Trophoblast cell (in vitro differentiated cells and primary cell): ENCODE results near the gene IPO13.

Experiments used
- DNase-seq, 2 donors: peaks; one replicate each; pipeline ENCODE4 v3.0.0-alpha.2; 2016
- H2AFZ ChIP-seq: 2 replicates; pipeline ENCODE4 v1.6.1; 2013; ENCODE audit warnings: low read length, moderate library complexity, mild to moderate bottlenecking; ENCODE audit not compliant: insufficient read depth, poor library complexity
- H2AK5ac ChIP-seq: 2 replicates; pipeline ENCODE4 v1.6.1; 2013; ENCODE audit warnings: mild to moderate bottlenecking, low read length
- H2BK120ac ChIP-seq: 2 replicates; pipeline ENCODE4 v1.6.1; 2013; ENCODE audit warnings: low read length, mild to moderate bottlenecking, moderate library complexity; ENCODE audit not compliant: insufficient read depth, poor library complexity
- H2BK12ac ChIP-seq: 2 replicates; pipeline ENCODE4 v1.6.1; 2013; ENCODE audit warnings: mild to moderate bottlenecking, low read length, moderate library complexity
- H2BK5ac ChIP-seq: 2 replicates; pipeline ENCODE4 v1.6.1; 2013; ENCODE audit warnings: low read length, low read depth, moderate library complexity, mild to moderate bottlenecking; ENCODE audit not compliant: poor library complexity
- H3K14ac ChIP-seq: 2 replicates; pipeline ENCODE4 v1.6.1; 2013; ENCODE audit warnings: mild to moderate bottlenecking, low read length
- H3K18ac ChIP-seq: 2 replicates; pipeline ENCODE4 v1.6.1; 2013; ENCODE audit warnings: mild to moderate bottlenecking, low read length
- H3K23ac ChIP-seq: 2 replicates; pipeline ENCODE4 v1.6.1; 2013; ENCODE audit warnings: low read length
- H3K27ac ChIP-seq: 2 replicates; pipeline ENCODE4 v1.5.1; 2013; ENCODE audit warnings: low read depth, mild to moderate bottlenecking, inconsistent platforms, low read length, moderate library complexity
- H3K27me3 ChIP-seq: 2 replicates; pipeline ENCODE4 v1.6.1; 2013; ENCODE audit warnings: inconsistent platforms, mild to moderate bottlenecking, low read length, moderate library complexity; ENCODE audit not compliant: insufficient read depth
- H3K36me3 ChIP-seq, 2 experiments: 1 replicate in 1 of 2; 2 replicates in 1 of 2; pipeline ENCODE4 v1.6.1; 2013; ENCODE audit warnings: low read length in 2 of 2, mild to moderate bottlenecking in 2 of 2, moderate library complexity in 1 of 2; ENCODE audit not compliant: insufficient read depth in 2 of 2, control insufficient read depth in 1 of 2
- H3K4ac ChIP-seq: 2 replicates; pipeline ENCODE4 v1.6.1; 2013; ENCODE audit warnings: low read depth, mild to moderate bottlenecking, low read length, moderate library complexity
- H3K4me1 ChIP-seq, 2 experiments: 1 replicate in 1 of 2; 2 replicates in 1 of 2; pipeline ENCODE4 v1.6.1; 2013; ENCODE audit warnings: low read length in 2 of 2, mild to moderate bottlenecking in 2 of 2, moderate library complexity in 1 of 2; ENCODE audit not compliant: insufficient read depth in 2 of 2, control insufficient read depth in 1 of 2
- H3K4me2 ChIP-seq: 2 replicates; pipeline ENCODE4 v1.6.1; 2013; ENCODE audit warnings: inconsistent platforms, mild to moderate bottlenecking, low read length, moderate library complexity
- H3K4me3 ChIP-seq: 2 replicates; pipeline ENCODE4 v1.5.1; 2013; ENCODE audit warnings: mild to moderate bottlenecking, low read depth, low read length, inconsistent platforms
- H3K79me1 ChIP-seq: one replicate; pipeline ENCODE4 v1.6.1; 2013; ENCODE audit warnings: low read length
- H3K79me2 ChIP-seq: 2 replicates; pipeline ENCODE4 v1.6.1; 2013; ENCODE audit warnings: low read length, mild to moderate bottlenecking; ENCODE audit not compliant: control insufficient read depth, insufficient read depth, poor library complexity
- H3K9ac ChIP-seq: 2 replicates; pipeline ENCODE4 v1.6.1; 2013; ENCODE audit warnings: mild to moderate bottlenecking, low read length
- H3K9me3 ChIP-seq: 2 replicates; pipeline ENCODE4 v1.6.1; 2013; ENCODE audit warnings: low read depth, mild to moderate bottlenecking, control low read depth, inconsistent platforms, low read length; ENCODE audit not compliant: insufficient read depth
- H4K12ac ChIP-seq: 2 replicates; pipeline ENCODE4 v1.6.1; 2013; ENCODE audit warnings: low read depth, mild to moderate bottlenecking, low read length, moderate library complexity
- H4K8ac ChIP-seq: 2 replicates; pipeline ENCODE4 v1.6.1; 2013; ENCODE audit warnings: low read depth, mild to moderate bottlenecking, low read length, moderate library complexity
- H4K91ac ChIP-seq: one replicate; pipeline ENCODE4 v1.6.1; 2013; ENCODE audit warnings: low read depth, mild to moderate bottlenecking, low read length, moderate library complexity
- WGBS: extraction: QIAGEN DNeasy Blood & Tissue Kit; methylation state at CpG from one replicate; pipeline ENCODE4 v1.1.7; 2013; ENCODE audit warnings: missing lambda C conversion rate; ENCODE audit not compliant: insufficient read length, insufficient coverage; ENCODE audit errors: extremely low coverage; 5-methylcytosine and 5-hydroxymethylcytosine counted together

IPO13 gene

DNA sequence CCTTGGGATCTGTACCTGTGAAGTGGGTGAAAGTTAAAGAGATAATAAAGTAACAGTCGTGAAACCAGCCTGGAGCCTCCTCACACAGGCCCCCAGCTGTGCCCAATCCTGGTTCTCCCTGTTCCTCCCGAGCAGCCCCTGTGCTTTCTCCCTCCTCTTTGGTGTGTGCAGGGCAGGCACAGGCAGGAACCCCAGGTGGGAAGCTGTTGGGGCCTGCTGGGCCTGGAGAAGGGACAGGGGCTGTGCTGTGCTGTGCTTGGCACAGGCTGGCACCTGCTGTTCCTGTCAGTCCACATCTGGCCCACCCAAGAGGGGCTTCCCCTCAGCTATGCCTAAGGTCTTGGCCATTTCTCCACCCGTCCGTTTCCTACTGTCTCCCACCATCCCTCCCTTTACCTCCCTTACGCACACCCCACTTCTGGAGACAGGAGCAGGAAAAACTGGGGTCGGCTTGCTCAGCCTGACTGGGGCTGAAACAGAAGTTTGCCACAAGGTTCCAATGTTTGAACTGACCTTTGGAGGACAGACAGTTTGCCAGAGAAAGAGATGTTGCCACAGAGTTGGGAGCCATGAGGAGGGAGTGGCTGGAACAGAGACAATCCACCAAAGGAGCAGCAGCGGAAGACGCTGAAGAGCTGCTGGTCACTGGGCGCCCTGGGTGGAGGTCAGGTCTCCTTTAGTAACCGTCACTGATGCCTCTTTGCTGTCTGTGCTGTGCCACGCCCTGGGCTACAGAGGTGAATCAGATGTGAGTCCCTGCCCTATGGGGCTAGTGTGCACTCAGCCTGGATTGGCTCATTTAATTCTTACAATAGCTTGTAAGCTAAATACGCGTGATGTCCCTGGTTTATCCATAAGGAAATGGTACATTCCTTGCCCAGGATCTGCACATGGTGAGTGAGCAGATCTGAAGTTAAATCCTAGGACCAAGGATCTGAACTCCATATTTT lies 31.9 kb upstream of the IPO13 start:
- WGBS, result no CpG with 5 or more reads among the region's 13 CpGs
- H2BK5ac ChIP-seq, result no peak overlapping the region
- no peaks in the 10 kb centered on the region for H3K36me3 ChIP-seq
- H2AK5ac ChIP-seq, result no peak overlapping the region
- no peak overlapping the region for H3K18ac ChIP-seq
- DNase-seq, result no peak
- no peak overlapping the region for H2BK12ac ChIP-seq
- H4K8ac ChIP-seq, result no peak overlapping the region
- H2AFZ ChIP-seq, result no peak overlapping the region
- H3K27ac ChIP-seq, result no peak overlapping the region
- H3K14ac ChIP-seq, result no peak overlapping the region
- H3K4me3 ChIP-seq, result no peak overlapping the region
- no peaks in the 10 kb centered on the region for H3K79me2 ChIP-seq
- H4K12ac ChIP-seq, result no peak overlapping the region
- H3K27me3 ChIP-seq, result no peaks in the 10 kb centered on the region
- H3K4ac ChIP-seq, result no peak overlapping the region
- H3K9ac ChIP-seq, result no peak overlapping the region
- H3K9me3 ChIP-seq, result no peaks in the 10 kb centered on the region
- no peak overlapping the region for H4K91ac ChIP-seq
- no peak overlapping the region for H3K23ac ChIP-seq
- H3K4me1 ChIP-seq, result peaks cover 0 to 5% of the 10 kb centered on the region in 2 experiments
- H3K79me1 ChIP-seq, result no peaks in the 10 kb centered on the region
- H3K4me2 ChIP-seq, result no peak overlapping the region
- H2BK120ac ChIP-seq, result no peak overlapping the region

- no peaks in the 10 kb centered on the region for H3K9me3 ChIP-seq
- H4K8ac ChIP-seq, result no peak overlapping the region
- DNase-seq, result no peak
- no peak overlapping the region for H3K4ac ChIP-seq
- WGBS, result no CpG with 5 or more reads among the region's 7 CpGs
- H2BK120ac ChIP-seq, result no peak overlapping the region
- no peak overlapping the region for H2BK5ac ChIP-seq
- no peak overlapping the region for H2AK5ac ChIP-seq
- no peak overlapping the region for H3K4me3 ChIP-seq
- no peak overlapping the region for H3K14ac ChIP-seq
- no peak overlapping the region for H3K27ac ChIP-seq
- H3K23ac ChIP-seq, result no peak overlapping the region
- H2BK12ac ChIP-seq, result no peak overlapping the region
- H3K4me2 ChIP-seq, result no peak overlapping the region
- H3K36me3 ChIP-seq, result peaks cover 0 to 2% of the 10 kb centered on the region in 2 experiments
- no peak overlapping the region for H3K9ac ChIP-seq
- no peaks in the 10 kb centered on the region for H3K4me1 ChIP-seq
- H3K18ac ChIP-seq, result no peak overlapping the region
- H3K79me2 ChIP-seq, result no peaks in the 10 kb centered on the region
- H4K12ac ChIP-seq, result no peak overlapping the region
- no peak overlapping the region for H2AFZ ChIP-seq
- H3K79me1 ChIP-seq, result no peaks in the 10 kb centered on the region
- H4K91ac ChIP-seq, result no peak overlapping the region
- no peaks in the 10 kb centered on the region for H3K27me3 ChIP-seq
These were observed 26.8 kb upstream of the IPO13 start for GRCh38 chr1:43919906-43920305.

DNA sequence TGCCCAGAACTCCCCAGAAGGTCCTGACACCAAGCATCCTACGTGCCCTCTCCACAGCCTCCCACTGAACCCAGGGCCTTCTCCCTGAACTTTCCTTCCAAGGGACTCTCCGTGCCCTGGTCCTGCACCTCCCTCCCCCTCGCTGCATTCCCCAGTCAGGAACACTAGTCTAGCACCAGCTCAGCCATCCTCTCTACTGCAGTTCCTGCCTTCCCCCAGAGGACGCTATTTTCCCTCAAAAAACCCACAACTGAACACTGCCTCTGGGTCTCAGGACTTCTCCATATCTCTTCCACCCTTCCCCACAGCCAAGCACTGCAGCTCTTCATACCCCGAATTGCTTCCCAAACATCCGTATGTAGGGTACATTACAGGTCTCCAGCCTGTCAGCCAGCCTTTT lies 25.7 kb upstream of the IPO13 start:
- no peak overlapping the region for H4K91ac ChIP-seq

GRCh38 chr1:43924516-43924915 lies 22.2 kb upstream of the IPO13 start:
- Histone ChIP-seq H3K9ac (no peak overlapping the region), H2AFZ (no peak overlapping the region), H3K4me3 (no peak overlapping the region), H3K27ac (no peak overlapping the region), H3K4me1 (peaks cover 0 to under 1% of the 10 kb centered on the region in 2 experiments), H2BK120ac (no peak overlapping the region), H4K12ac (no peak overlapping the region), H3K14ac (no peak overlapping the region), H3K4me2 (no peak overlapping the region), H3K27me3 (no peaks in the 10 kb centered on the region), H3K79me2 (no peaks in the 10 kb centered on the region), H3K9me3 (no peaks in the 10 kb centered on the region), H3K18ac (no peak overlapping the region), H3K4ac (no peak overlapping the region), H2BK5ac (no peak overlapping the region), H3K79me1 (no peaks in the 10 kb centered on the region), H4K8ac (no peak overlapping the region), H2AK5ac (no peak overlapping the region), H2BK12ac (no peak overlapping the region), H3K36me3 (peaks cover 0 to 2% of the 10 kb centered on the region in 2 experiments), H4K91ac (no peak overlapping the region), H3K23ac (no peak overlapping the region)
- no CpG with 5 or more reads among the region's 4 CpGs for WGBS
- DNase-seq, result no peak

More for the DNA sequence above, 25.7 kb upstream of the IPO13 start:
- Histone ChIP-seq H4K12ac (no peak overlapping the region), H3K18ac (no peak overlapping the region), H2BK12ac (no peak overlapping the region), H3K79me1 (no peaks in the 10 kb centered on the region), H3K27ac (no peak overlapping the region), H3K4me1 (no peaks in the 10 kb centered on the region), H3K4me3 (no peak overlapping the region), H2BK120ac (no peak overlapping the region), H3K14ac (no peak overlapping the region), H3K9ac (no peak overlapping the region), H4K8ac (no peak overlapping the region), H3K23ac (no peak overlapping the region), H2AK5ac (no peak overlapping the region), H3K4me2 (no peak overlapping the region), H3K27me3 (no peaks in the 10 kb centered on the region), H3K79me2 (no peaks in the 10 kb centered on the region), H2BK5ac (no peak overlapping the region), H3K9me3 (no peaks in the 10 kb centered on the region), H3K36me3 (peaks cover 0 to 2% of the 10 kb centered on the region in 2 experiments), H2AFZ (no peak overlapping the region), H3K4ac (no peak overlapping the region)
- DNase-seq, result no peak
- WGBS, result no CpG with 5 or more reads among the region's 6 CpGs
